Measurements from ENCODE around the gene EDA.
"Not testable (repeated sequence)": the region's sequence is repeated elsewhere in the genome, so short reads cannot be mapped to it uniquely, and the experiment has no call there.

The EDA gene

DNA sequence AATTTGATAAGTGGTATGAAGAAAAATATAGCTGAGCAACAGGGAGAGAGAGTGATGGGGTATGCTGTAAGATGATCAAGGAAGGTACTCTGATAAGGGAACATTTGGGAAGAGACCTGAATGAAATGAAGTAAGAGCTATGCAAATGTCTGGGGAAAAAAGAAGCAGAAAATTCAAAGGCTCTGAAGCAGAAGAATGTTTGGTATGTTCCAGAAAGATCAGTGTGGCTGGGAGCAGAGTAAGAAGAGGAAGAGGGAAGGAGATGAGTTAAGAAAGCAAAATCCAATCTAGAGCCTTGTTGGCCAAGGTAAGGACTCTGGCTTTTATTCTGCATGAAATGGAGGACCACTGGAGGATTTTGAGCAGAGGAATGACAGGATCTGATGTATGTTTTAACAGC, 343.8 kb downstream of the EDA start:
- DNase-seq (ENCODE audit: low read depth): no peak

- no peak for DNase-seq (ENCODE audit: low read depth)
Observed at GRCh38 chrX:69961365-69962072, 345.6 kb downstream of the EDA start.

GRCh38 chrX:69968950-69969349, 353.0 kb downstream of the EDA start:
- no peak for DNase-seq (ENCODE audit: low read depth)

GRCh38 chrX:69969460-69969859, 353.5 kb downstream of the EDA start:
- DNase-seq (ENCODE audit: low read depth): no peak

DNA sequence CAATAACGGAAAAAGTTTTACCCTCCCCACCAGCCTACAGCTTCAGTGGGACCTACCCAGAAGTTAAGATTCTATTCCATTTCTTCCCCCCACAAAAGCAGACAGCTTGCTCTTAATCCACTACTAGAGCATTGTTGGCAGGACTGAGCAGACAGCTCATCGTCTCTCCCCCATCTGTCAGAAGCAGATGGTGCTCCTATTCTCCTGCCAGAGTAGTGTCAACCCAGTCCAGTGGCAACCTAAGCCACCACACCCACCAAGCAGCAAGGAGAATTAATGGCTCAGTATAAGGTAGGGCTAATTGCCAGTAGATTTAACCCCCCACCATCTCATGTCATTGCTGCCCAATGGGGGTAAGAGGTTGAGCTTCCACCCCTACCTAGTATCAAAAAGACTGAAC, 371.8 kb downstream of the EDA start:
- no peak for DNase-seq (ENCODE audit: low read depth)

- no peak for DNase-seq (ENCODE audit: low read depth)
Observed at GRCh38 chrX:69988955-69989394, 373.1 kb downstream of the EDA start.

DNA sequence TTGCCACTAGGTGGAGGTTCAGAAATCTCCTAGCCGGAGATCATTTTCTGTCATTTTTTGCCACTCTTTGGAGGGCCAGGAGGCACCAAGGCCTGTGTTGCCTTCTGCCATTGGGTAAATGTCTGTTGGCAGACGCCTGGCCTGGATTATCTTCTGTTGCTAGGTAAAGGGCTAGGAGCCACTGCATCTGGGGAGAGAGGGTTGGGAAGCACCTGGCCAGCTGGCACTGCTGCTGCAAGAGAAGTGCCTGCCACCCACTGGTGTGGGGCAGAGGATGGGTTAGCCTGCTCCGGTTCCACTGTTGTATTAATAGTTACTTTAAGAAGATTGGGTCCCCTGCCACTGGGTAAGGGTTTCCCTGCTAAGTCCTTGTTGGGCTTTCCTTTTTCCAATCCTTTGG, 375.8 kb downstream of the EDA start:
- DNase-seq (ENCODE audit: low read depth): no peak

GRCh38 chrX:69993494-69993893, 377.6 kb downstream of the EDA start:
- no peak for DNase-seq (ENCODE audit: low read depth)

DNA sequence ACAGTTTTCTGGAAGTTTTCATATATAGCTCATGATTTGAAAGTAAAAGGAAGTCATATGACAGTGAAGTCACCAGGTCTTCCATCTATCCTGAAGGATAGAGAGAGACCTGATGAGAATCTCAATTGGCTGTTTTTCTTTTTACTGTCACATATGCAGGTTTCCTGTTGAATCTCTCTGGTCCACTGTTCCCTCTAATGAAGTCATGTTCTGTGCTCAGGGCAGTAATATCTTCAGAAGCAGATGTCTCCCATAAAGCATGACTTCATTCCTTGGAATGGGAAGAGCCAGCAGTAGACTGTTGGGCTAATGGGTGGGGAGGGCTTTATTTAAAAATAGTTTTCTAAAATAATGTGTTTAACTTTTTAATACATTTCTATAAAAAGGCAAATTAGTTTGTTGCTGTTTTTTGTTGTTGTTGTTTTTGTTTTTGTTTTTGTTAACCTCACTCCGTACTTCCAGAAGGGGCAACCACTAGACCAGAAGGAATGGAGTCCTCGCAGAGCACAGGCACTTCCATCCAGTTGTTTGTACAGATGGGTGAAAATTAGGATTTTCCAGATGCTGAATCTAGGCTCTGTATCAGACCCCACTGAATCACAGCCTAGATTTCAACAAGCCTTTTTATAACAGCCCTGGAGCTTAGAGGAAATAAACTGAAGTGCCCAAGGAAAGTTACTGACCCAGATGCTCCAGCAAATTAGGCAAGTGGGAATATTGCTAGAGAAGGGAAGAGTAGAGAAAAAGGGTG, 379.6 kb downstream of the EDA start:
- no peak for DNase-seq (ENCODE audit: low read depth)

DNA sequence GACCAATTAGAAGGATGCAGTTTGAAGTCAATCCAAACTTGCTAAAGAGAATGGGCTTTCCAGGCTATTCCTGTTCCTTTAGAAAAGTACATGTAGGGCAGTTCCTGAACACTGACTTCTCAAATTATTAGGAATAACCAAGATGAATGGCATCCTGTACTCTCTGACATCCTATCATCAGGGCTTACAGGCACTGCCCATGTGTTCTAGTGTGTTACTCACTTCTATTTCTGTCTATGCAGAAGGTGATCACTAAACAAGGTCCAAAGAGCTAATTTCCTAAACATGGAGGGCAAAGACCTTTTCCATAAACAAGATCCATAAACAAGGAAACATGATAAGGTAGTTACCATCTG, 380.2 kb downstream of the EDA start:
- no peak for DNase-seq (ENCODE audit: low read depth)

GRCh38 chrX:69998299-69998698, 382.4 kb downstream of the EDA start:
- DNase-seq (ENCODE audit: low read depth): not testable (repeated sequence)

DNA sequence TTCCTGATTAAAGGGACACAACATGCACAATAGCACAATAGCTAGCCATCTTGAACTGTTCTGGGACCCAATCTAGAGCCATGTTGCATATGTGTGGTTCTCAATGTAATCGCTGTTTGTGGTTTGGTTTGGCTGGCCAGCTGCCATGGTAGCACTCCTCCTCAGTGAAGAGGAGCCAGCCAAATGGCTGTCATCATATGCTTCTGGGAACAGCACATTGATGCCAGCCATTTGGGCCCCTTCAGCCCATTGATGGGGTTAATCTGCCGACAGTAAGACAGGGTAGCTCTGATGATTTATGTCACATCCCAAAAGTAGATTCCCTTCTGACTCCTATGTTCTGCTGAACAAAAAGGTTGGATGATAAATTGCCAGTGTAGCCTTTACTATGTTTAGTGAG, 385.4 kb downstream of the EDA start:
- DNase-seq (ENCODE audit: low read depth): no peak

DNA sequence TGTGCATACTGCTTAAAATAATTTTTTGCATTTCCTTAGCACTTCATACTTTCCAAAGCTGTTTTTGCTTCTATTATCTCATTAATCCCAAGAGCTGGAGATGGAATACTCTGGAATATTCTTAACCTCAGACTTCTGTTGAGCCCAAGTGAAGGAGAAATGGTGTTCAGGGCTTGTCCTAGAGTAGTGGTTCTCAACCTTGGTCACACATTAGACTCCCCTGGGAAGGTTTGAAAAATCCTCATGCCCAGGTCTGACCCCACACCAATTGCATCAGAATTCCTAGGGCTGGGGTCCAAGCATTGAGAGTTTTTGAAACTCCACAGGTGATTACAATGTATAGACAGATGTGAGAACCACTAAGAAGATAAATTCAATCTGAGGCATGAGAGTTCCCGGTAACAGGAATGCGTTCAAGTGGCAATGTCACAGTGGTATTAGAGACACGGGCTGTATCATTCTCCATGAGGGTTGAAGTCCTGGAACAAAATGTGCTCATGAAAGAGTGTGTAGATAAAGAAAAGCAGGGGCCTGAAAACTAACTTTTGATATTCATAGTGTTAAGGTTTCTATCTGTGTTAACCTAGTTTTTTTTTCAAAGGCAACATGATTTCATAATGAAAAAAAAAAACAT, 385.9 kb downstream of the EDA start:
- no peak for DNase-seq (ENCODE audit: low read depth)

DNA sequence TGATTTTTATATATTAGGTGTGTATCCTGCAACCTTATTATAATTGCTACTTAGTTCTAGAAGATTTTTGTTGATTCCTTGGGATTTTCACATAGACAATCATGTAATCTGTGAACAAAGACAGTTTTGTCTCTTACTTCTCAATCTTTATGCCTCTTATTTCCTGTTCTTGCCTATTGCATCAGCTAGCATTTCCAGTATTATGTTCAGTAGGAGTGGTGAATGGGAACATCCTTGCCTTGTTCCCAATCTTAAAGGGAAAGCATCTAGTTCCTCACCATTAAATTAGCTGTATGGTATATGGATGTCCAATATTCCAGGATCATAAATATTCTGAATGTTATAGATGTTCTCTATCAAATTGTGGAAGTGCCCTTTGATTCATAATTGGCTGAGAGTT, 392.0 kb downstream of the EDA start:
- DNase-seq (ENCODE audit: low read depth): no peak

DNA sequence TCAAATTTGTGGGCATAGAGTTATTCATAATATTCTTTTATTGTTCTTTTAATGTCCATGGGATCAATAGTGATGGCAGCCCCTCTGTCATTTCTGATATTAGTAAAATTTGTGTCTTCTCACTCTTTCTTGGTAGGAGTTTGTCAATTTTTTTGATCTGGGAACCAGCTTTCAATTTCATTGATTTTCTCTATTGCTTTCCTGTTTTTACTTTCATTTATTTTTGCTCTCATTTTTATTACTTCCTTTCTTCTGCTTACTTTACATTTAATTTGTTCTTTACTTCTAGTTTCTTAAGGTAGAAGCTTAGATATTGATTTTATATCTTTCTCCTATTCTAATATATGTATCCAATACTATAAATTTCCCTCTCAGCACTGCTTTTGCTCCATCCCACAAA, 393.1 kb downstream of the EDA start:
- no peak for DNase-seq (ENCODE audit: low read depth)

DNA sequence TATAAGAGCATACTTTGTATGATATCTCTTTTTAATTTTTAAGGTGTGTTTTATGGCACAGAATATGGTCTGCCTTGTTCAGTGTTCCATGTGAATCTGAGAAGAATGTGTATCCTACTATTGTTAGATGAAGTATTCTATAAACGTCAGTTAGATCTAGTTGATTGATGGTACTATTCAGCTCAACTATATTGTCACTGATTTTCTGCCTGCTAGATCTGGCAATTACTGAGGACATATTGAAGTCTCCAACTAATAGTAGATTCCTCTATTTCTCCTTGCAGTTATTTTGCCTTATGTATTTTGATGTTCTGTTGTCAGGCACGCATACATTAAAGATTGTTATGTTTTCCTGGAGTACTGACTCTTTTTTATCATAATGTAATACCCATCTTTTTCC, 394.1 kb downstream of the EDA start:
- no peak for DNase-seq (ENCODE audit: low read depth)

DNA sequence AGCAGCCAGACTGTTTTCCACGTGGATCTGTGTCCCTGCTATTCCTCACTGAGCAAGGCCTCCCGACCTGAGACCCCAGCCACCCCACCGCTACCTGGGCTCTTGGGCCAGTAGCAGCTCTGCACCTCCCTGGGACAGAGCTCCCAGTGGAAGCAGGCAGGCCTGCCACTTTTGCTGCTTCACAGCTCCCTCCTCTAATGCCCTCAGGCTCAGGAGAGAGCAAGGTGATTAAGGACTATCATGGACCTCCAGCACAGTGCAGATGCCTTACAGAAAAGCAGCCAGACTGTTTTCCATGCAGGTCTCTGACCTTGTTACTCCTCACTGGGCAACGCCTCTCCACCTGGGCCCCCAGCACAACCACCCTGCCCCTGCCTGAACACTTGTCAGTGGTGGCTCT, 396.8 kb downstream of the EDA start:
- DNase-seq (ENCODE audit: low read depth): no peak

DNA sequence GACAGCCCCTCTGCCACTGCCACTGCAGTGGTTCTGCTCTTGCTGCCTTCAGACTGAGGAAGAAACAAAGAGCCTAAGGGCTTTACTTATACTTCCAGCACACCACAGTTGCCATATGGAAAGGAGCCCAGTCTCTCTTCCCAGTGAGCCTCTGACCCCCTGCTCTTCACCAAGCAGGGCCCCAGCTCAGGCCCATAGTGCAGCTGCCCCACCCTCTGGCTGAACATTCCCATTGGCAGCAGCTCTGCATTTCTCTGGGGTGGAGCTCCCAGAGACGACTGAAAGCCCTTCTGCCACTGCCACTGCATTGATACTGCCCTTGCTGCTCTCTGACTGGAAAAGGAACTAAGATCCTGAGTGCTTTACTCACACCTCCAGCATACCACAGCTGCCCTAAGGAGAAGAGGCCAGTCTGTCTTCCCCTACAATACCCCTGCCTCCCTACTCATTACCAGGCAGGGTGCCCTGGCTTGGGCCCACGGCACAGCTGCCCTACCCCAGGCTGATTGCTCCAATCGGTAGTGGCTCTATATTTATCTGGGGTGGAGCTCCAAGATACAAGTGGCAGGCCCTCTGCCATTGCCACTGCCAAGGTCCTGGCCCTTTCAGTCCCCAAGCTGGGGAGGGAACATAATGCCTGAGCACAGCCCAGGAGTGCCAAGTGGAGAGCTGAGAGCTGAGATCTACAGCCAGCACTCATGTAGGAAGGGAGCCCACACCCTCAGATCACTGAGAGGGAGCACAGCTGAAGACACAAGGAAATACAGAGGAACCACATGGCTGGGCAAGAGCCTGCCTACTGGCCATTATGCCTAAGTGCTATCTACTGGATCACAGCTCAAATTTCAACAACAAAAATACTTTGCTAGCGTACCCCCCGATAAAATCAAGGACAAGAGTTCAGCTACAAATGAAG, 397.8 kb downstream of the EDA start:
- DNase-seq (ENCODE audit: low read depth): no peak

DNA sequence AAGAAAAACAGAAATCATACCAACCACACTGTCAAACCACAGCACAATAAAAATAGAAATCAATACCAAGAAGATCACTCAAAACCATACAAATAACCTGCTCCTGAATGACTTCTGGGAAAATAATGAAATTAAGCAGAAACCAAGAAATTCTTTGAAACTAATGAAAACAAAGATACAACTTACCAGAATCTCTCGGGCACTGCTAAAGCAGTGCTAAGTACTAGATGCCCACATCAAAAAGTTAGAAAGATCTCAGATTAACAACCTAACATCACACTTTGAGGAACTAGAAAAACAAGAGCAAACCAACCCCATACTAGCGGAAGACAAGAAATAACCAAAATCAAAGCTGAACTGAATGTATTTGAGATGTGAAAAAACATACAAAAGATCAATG, 400.6 kb downstream of the EDA start:
- no peak for DNase-seq (ENCODE audit: low read depth)

GRCh38 chrX:70022616-70023015, 406.7 kb downstream of the EDA start:
- no peak for DNase-seq (ENCODE audit: low read depth)

DNA sequence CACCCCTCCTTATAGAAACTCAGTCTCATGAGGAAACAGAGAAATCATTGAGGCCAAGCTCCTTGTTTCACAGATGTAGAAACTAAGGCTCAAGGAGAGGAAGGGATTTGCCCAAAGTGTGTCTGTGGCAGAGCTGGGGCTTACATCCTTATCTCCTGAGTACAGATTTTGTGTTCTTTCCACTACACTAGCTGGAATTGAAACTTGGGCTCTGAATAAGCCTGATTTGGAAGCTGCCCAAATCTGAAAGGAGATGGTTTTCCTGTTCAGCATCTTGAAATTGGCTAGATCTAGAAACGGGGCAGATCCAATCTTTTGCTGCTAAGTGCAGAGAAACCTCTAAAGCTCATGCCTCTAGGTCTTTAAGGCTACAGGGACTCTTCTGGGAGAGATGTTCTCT, 409.6 kb downstream of the EDA start:
- no peak for DNase-seq (ENCODE audit: low read depth)

DNA sequence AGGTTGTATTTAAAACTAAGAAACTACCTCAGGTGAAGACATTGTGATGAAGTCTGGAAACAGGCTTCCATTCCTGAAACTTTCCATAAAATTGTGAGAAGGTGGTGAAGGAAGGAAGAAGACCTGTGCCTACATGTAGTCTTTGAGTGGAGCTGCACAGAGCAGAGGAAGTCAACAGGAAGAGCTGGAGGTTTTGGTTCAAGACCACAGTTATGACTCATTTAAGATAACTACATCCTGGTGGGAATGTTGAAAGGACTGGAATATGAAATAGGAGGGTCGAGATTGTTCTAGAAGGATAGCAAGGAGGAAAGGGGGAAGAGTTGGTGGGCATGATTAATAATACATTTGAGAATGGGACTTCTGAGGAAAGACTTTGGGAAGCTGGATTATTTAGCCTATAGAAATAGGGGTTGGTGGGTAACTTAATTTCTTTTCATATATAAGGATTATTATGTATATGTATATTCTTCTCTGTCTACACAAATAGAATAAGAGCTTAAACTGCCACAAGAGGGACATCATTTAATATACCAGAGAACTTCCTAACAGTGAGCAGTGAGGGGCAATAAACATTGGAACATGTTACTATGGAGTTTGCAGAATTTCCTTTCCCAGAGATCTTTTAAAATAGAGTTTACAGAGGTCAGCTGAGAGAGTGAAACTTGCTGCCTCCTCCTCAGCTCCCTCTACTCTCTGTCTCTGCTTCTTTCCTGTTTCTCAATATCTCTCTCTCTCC, 410.4 kb downstream of the EDA start:
- no peak for DNase-seq (ENCODE audit: low read depth)

Data from stimulated activated CD8-positive, alpha-beta memory T cell treated with anti-CD3 and anti-CD28 coated beads, Interleukin-12 subunit alpha, Interleukin-12 subunit beta, amount 100 ng/mL, for 1 hour (primary cell).